Epithelial cell of esophagus (primary cell): ENCODE measurements around the gene CREB5.

Source experiments
- DNase-seq: peaks from one replicate; pipeline ENCODE4 v3.0.0; 2010; ENCODE audit warnings: low read depth
- H3K4me3 ChIP-seq: 2 replicates; pipeline ENCODE4 v1.5.1; 2011; ENCODE audit warnings: mild to moderate bottlenecking, low read length, control low read depth
- CTCF ChIP-seq: IDR thresholded peaks from 2 replicates; pipeline ENCODE4 v1.5.1; 2011; ENCODE audit warnings: low read depth, mild to moderate bottlenecking, low read length, control low read depth, inconsistent platforms; ENCODE audit not compliant: insufficient read depth; ENCODE audit errors: missing control alignments

The CREB5 gene

DNA sequence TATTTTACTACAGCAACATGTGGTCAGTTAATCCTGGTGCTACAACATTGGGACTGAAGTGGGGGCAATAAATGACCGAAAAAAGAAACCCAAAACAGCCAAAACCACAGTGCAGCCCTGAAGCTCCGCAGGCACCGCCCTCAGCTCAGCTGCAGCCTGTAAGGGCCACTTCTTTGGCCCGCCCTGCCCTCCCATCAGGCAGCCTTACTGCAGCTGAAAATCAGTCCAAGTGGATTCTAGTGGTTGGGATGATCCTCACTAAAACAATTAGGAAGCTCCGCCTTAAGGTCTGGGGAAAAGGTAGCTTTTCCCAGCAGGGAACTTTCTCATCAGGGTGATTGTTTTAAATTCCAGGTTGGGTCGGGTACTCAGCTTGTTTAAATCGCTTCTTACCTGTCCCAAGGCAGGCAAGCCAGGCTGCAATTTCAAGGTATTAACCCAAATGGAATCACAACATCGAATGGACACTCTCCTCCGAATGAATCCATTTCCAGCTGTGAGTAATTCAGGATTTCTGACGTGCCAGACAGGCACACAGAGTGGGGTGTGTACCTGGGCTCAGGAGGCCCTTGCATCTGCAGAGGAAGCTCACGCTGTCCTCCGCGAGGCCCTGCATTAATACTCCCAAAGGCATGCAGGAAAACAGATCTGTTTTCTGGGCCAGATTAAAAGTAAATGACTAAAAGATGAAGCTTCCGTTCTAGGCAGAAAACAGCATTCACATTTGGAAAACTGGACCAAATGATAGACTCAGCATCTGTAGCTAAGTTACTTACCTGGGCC lies 104.3 kb downstream of the CREB5 start:
- no peak for DNase-seq

GRCh38 chr7:28517206-28517605 lies 104.9 kb downstream of the CREB5 start:
- no peak overlapping the region for H3K4me3 ChIP-seq
- no peak for DNase-seq
- no peak for TF ChIP-seq CTCF

More for the DNA sequence above, 104.3 kb downstream of the CREB5 start:
- TF ChIP-seq CTCF = no peak
- H3K4me3 ChIP-seq = no peak overlapping the region

DNA sequence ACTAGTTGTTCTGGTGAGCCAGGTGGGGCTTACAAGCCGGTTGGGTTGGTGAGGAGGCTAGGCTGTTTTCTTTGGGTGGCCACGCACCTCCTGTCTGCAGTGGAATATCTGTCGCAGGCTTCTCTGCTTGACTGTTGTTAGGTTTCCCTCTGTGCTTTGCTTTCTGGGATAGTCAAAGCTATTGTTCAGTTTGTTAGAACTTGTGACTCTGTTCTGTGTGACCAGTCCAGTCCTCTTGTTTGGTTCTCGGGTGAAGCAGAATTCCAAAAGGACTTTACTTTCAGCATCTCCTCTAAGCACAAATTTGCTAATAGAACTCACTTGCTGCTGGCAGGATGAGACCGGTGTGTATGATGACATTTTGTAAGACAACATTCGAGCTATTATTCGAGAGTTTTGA lies 105.3 kb downstream of the CREB5 start:
- TF ChIP-seq CTCF = no peak
- no peak overlapping the region for H3K4me3 ChIP-seq
- DNase-seq = no peak

DNA sequence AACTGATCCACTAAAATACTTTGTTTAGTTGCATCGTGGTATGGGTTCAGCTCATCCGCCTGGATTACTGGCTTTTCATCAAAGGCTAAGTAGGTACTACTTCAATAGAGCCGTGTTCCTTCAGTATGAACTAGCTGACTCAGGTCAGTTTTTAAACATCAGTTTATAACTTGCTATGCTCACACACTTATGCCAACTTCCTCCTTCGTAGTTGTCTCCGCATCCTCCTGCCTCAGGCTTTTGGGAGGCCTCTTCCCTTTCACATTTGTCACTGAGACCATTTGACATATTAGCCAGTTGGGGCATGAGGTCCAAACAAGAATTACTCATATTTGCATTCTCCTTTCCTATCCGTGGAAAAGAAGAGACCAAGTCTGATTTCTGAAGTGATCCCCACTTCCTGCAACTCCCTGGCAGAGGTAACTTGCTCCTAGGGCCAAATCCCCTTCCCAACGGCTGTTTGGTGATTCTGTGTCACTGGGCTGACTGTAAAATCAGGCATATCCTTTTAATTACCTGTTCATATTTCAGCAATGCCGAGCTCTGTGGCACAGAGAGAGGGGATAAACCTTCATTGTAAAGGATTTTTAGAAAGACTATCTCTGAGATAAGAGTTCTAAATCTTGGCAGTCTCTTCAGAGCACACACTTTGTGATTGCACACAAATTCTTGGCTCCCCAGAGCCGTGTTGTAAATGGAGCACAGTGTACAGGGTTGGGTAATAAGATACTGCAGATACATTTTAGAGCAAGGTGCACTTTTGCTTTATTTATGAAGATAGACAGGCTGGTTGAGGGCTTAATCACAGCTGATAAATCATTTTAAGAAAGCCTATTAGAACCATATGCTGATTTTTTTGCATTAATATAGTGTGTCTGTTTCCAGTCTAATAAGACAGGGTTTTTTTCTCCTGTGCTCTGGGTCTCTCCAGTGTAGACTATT lies 108.0 kb downstream of the CREB5 start:
- no peak for TF ChIP-seq CTCF
- DNase-seq = peak; percentile 33
- no peak overlapping the region for H3K4me3 ChIP-seq

DNA sequence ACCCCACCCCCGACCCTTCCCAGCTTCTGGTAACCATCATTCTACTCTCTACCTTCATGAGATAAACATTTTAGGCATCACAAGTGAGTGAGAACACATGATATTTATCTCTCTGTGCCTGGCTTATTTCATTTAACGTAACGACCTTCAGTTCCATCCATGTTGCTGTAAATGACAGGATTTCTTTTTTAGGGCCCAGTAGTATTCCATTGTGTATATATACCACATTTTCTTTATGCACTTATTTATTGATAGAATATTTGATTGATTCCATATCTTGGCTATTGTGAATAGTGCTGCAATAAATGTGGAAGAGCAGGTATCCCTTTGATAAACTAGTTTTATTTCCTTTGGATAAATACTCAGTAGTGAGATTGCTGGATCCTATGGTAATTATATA lies 112.7 kb downstream of the CREB5 start:
- no peak overlapping the region for H3K4me3 ChIP-seq
- no peak for DNase-seq
- no peak for TF ChIP-seq CTCF

GRCh38 chr7:28528899-28529298 lies 116.6 kb downstream of the CREB5 start:
- no peak for TF ChIP-seq CTCF

More at GRCh38 chr7:28528899-28529298, 116.6 kb downstream of the CREB5 start:
- H3K4me3 ChIP-seq = no peak overlapping the region
- no peak for DNase-seq
